Measurements from ENCODE around the gene ZNF236.

The ZNF236 gene

DNA sequence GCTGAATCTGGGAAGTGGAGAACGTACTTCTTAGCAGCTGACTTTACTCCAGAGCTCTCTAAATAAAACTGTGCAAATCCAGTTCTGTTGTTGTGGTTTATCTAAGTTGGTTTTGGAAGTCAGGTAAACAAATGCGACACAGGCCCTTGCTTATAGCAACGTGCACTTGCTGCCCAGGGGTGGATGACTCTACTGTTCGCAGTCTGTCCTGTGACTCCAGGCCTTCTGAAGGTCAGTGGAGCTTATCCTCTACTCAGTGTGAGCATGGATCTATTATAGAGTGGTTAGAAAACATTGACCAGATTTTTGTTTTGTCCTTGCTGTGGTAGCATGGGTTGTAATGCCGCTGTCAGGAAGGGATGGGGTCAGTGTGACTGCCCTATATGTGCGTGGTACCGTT is 89.1 kb downstream of the ZNF236 start:
- no peaks in the 10 kb centered on the region for H3K27me3 ChIP-seq (ENCODE audit: insufficient read depth, insufficient read length)
- no peak overlapping the region for H3K4me3 ChIP-seq (ENCODE audit: insufficient read length, low read depth)
- peaks cover 72% of the 10 kb centered on the region for H3K36me3 ChIP-seq (ENCODE audit: insufficient read depth, insufficient read length, low read length)
- H3K9me3 ChIP-seq (ENCODE audit: insufficient read depth, low read length), result no peaks in the 10 kb centered on the region
- TF ChIP-seq ZNF274 (IDR thresholded peaks at IDR 0.05; ENCODE audit: low read depth, low read length) (no peak), YY1 (IDR thresholded peaks at IDR 0.05; ENCODE audit: insufficient read depth, insufficient read length) (no peak), SUZ12 (IDR thresholded peaks at IDR 0.05; ENCODE audit: extremely low read depth, insufficient read depth, insufficient read length) (no peak)
- no peak for DNase-seq (ENCODE audit: low read depth, low spot score)
- no peaks in the 10 kb centered on the region for H3K4me1 ChIP-seq (ENCODE audit: insufficient read depth, insufficient read length)
- H3K9ac ChIP-seq (ENCODE audit: insufficient read length, low read depth), result no peak overlapping the region

DNA sequence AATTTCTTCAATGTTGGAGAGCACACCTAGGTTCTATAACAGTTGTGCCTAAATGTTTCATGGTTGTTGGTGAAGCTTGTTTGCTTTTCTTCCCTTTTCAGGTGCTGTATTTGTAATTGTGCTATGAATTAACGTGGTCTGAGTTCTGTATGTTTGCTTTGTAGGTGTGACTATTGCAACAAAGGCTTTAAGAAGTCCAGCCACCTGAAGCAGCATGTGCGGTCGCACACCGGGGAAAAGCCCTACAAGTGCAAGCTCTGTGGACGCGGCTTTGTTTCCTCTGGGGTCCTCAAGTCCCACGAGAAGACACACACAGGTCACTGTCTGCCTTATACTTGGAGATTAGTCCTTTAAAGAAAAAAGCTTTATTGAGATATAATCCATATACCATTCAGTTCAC is 91.2 kb downstream of the ZNF236 start:
- no peak overlapping the region for H3K9ac ChIP-seq (ENCODE audit: insufficient read length, low read depth)
- no peak for DNase-seq (ENCODE audit: low read depth, low spot score)
- no peak overlapping the region for H3K4me3 ChIP-seq (ENCODE audit: insufficient read length, low read depth)
- H3K9me3 ChIP-seq (ENCODE audit: insufficient read depth, low read length), result no peaks in the 10 kb centered on the region
- no peak for TF ChIP-seq SUZ12 (IDR thresholded peaks at IDR 0.05; ENCODE audit: extremely low read depth, insufficient read depth, insufficient read length)
- no peak for TF ChIP-seq ZNF274 (IDR thresholded peaks at IDR 0.05; ENCODE audit: low read depth, low read length)
- no peak for TF ChIP-seq YY1 (IDR thresholded peaks at IDR 0.05; ENCODE audit: insufficient read depth, insufficient read length)
- H3K27me3 ChIP-seq (ENCODE audit: insufficient read depth, insufficient read length), result no peaks in the 10 kb centered on the region
- peaks cover 74% of the 10 kb centered on the region for H3K36me3 ChIP-seq (ENCODE audit: insufficient read depth, insufficient read length, low read length)
- no peaks in the 10 kb centered on the region for H3K4me1 ChIP-seq (ENCODE audit: insufficient read depth, insufficient read length)

DNA sequence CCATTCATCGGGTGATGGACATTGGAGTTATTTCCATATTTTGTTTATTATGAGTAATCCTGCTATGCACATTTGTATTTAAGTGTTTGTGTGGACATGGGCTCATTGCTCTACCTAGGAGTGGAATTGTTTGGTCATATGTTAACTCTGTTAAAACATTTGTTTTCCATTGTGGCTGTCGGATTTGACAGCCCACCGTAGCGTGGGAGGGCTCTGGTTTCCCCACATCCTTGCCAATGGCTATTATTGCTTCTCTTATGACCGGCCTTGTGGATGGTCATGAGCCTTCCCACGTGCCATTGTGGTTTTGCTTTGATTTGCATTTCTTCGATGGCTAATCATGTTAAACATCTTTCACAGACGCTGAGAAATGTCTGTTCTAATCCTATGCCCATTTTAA is 92.0 kb downstream of the ZNF236 start:
- Histone ChIP-seq H3K9ac (ENCODE audit: insufficient read length, low read depth) (no peak overlapping the region), H3K27me3 (ENCODE audit: insufficient read depth, insufficient read length) (no peaks in the 10 kb centered on the region), H3K4me3 (ENCODE audit: insufficient read length, low read depth) (no peak overlapping the region), H3K9me3 (ENCODE audit: insufficient read depth, low read length) (no peaks in the 10 kb centered on the region), H3K4me1 (ENCODE audit: insufficient read depth, insufficient read length) (no peaks in the 10 kb centered on the region), H3K36me3 (ENCODE audit: insufficient read depth, insufficient read length, low read length) (peaks cover 75% of the 10 kb centered on the region)
- TF ChIP-seq ZNF274 (IDR thresholded peaks at IDR 0.05; ENCODE audit: low read depth, low read length) (no peak), SUZ12 (IDR thresholded peaks at IDR 0.05; ENCODE audit: extremely low read depth, insufficient read depth, insufficient read length) (no peak), YY1 (IDR thresholded peaks at IDR 0.05; ENCODE audit: insufficient read depth, insufficient read length) (no peak)
- no peak for DNase-seq (ENCODE audit: low read depth, low spot score)

DNA sequence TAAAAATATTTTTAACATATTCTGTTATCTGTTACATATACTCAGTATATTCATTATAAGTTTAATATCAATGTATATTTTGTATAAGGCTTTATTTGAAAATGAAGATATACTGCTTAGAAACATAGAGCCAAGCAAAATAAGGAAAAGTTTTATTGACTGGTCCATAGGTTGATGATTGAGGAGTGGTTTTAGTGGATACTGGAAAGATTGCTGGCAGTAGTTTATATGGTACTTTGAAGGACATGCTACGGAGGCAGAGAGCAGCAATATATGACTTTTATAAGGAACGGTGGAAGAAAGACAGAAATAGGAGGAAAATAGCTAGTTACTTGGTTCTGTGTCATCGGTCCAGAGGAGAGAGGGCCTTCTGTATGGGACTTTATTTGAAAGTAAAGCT is 92.4 kb downstream of the ZNF236 start:
- Histone ChIP-seq H3K4me1 (ENCODE audit: insufficient read depth, insufficient read length) (no peaks in the 10 kb centered on the region), H3K4me3 (ENCODE audit: insufficient read length, low read depth) (no peak overlapping the region), H3K9me3 (ENCODE audit: insufficient read depth, low read length) (no peaks in the 10 kb centered on the region), H3K36me3 (ENCODE audit: insufficient read depth, insufficient read length, low read length) (peaks cover 74% of the 10 kb centered on the region), H3K27me3 (ENCODE audit: insufficient read depth, insufficient read length) (no peaks in the 10 kb centered on the region), H3K9ac (ENCODE audit: insufficient read length, low read depth) (no peak overlapping the region)
- DNase-seq (ENCODE audit: low read depth, low spot score), result no peak
- no peak for TF ChIP-seq ZNF274 (IDR thresholded peaks at IDR 0.05; ENCODE audit: low read depth, low read length)
- no peak for TF ChIP-seq YY1 (IDR thresholded peaks at IDR 0.05; ENCODE audit: insufficient read depth, insufficient read length)
- TF ChIP-seq SUZ12 (IDR thresholded peaks at IDR 0.05; ENCODE audit: extremely low read depth, insufficient read depth, insufficient read length), result no peak

DNA sequence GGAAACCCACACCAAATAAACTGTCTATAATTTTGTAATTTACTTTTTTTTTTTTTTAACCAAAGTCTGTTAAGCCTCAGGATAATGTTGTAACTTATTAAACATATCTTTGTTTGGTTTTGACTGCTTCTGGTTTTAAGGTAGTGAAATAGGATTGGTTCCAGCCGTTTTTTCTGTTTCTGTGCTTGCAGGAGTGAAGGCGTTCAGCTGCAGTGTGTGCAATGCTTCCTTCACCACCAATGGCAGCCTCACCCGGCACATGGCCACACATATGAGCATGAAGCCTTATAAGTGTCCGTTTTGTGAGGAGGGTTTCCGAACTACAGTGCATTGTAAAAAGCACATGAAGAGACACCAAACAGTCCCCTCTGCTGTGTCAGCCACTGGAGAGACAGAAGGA is 93.1 kb downstream of the ZNF236 start:
- no peak overlapping the region for H3K4me3 ChIP-seq (ENCODE audit: insufficient read length, low read depth)
- TF ChIP-seq ZNF274 (IDR thresholded peaks at IDR 0.05; ENCODE audit: low read depth, low read length) (no peak), SUZ12 (IDR thresholded peaks at IDR 0.05; ENCODE audit: extremely low read depth, insufficient read depth, insufficient read length) (no peak), YY1 (IDR thresholded peaks at IDR 0.05; ENCODE audit: insufficient read depth, insufficient read length) (no peak)
- no peaks in the 10 kb centered on the region for H3K27me3 ChIP-seq (ENCODE audit: insufficient read depth, insufficient read length)
- no peak for DNase-seq (ENCODE audit: low read depth, low spot score)
- peaks cover 71% of the 10 kb centered on the region for H3K36me3 ChIP-seq (ENCODE audit: insufficient read depth, insufficient read length, low read length)
- H3K9ac ChIP-seq (ENCODE audit: insufficient read length, low read depth), result no peak overlapping the region
- H3K4me1 ChIP-seq (ENCODE audit: insufficient read depth, insufficient read length), result no peaks in the 10 kb centered on the region
- H3K9me3 ChIP-seq (ENCODE audit: insufficient read depth, low read length), result no peaks in the 10 kb centered on the region

DNA sequence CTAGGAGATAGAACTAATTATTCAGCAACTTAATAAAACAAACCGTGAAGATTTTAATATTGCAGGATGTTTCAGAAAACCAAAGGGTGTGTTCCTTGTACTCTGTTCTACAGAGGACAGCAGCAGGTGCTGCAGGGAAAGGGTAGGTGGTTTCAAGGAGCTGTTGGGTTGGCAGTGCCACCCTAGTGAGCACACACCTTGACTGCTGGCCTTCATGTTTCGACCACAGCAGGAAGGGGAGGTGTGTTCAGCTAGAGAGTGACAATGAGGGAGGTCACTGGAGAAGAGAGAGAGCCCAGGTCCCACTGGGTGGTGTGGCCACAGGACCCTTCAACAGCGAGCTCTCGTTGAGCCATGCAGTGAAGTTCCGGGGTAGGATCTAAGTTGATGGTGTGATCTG is 98.6 kb downstream of the ZNF236 start:
- DNase-seq (ENCODE audit: low read depth, low spot score), result no peak
- Histone ChIP-seq H3K4me1 (ENCODE audit: insufficient read depth, insufficient read length) (no peaks in the 10 kb centered on the region), H3K27me3 (ENCODE audit: insufficient read depth, insufficient read length) (no peaks in the 10 kb centered on the region), H3K9me3 (ENCODE audit: insufficient read depth, low read length) (no peaks in the 10 kb centered on the region), H3K4me3 (ENCODE audit: insufficient read length, low read depth) (no peak overlapping the region), H3K9ac (ENCODE audit: insufficient read length, low read depth) (no peak overlapping the region), H3K36me3 (ENCODE audit: insufficient read depth, insufficient read length, low read length) (peaks cover 49% of the 10 kb centered on the region)
- TF ChIP-seq SUZ12 (IDR thresholded peaks at IDR 0.05; ENCODE audit: extremely low read depth, insufficient read depth, insufficient read length), result no peak
- TF ChIP-seq YY1 (IDR thresholded peaks at IDR 0.05; ENCODE audit: insufficient read depth, insufficient read length), result no peak
- no peak for TF ChIP-seq ZNF274 (IDR thresholded peaks at IDR 0.05; ENCODE audit: low read depth, low read length)

DNA sequence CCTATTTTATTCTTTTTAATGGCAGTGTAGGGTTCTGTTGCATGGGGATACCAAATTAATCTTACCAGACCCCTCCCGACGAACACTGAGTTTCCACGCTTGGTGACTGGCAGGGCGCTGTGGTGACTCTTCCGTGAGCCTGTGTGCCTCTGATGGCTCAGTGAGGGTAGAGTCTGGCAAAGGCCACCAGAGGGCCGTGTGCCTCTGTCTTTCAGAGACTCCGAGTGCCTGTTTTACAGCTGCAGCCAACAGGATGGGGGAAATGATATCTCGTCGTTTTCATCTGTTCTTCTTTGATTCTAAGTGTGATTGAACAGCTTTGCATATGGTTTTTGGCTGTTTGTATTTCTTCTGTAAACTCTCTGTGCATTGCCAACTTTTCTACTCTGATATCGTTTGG is 99.8 kb downstream of the ZNF236 start:
- H3K9ac ChIP-seq (ENCODE audit: insufficient read length, low read depth), result no peak overlapping the region
- peak; percentile 18 for DNase-seq (ENCODE audit: low read depth, low spot score)

More for the DNA sequence above, 99.8 kb downstream of the ZNF236 start:
- TF ChIP-seq ZNF274 (IDR thresholded peaks at IDR 0.05; ENCODE audit: low read depth, low read length), result no peak
- TF ChIP-seq SUZ12 (IDR thresholded peaks at IDR 0.05; ENCODE audit: extremely low read depth, insufficient read depth, insufficient read length), result no peak
- no peak for TF ChIP-seq YY1 (IDR thresholded peaks at IDR 0.05; ENCODE audit: insufficient read depth, insufficient read length)
- Histone ChIP-seq H3K4me3 (ENCODE audit: insufficient read length, low read depth) (no peak overlapping the region), H3K27me3 (ENCODE audit: insufficient read depth, insufficient read length) (no peaks in the 10 kb centered on the region), H3K9me3 (ENCODE audit: insufficient read depth, low read length) (no peaks in the 10 kb centered on the region), H3K4me1 (ENCODE audit: insufficient read depth, insufficient read length) (no peaks in the 10 kb centered on the region), H3K36me3 (ENCODE audit: insufficient read depth, insufficient read length, low read length) (peaks cover 45% of the 10 kb centered on the region)

Measured in NT2/D1 (cell line).